DOHH2 (cell line): Measurements from ENCODE around the gene ZNF580.
A peak's percentile ranks its signal among the peaks of the same experiment; 100 is the strongest.

ENCODE experiments used
- H3F3A ChIP-seq: fragments of 200-600 bp; sonication (generic), shearing (Covaris generic); 2 replicates; pipeline ENCODE4 v1.6.0; 2016; ENCODE audit warnings: antibody characterized with exemption, mild to moderate bottlenecking; ENCODE audit not compliant: control insufficient read depth, insufficient read depth
- H3K27ac ChIP-seq: fragments of 200-600 bp; sonication (generic); 2 replicates; pipeline ENCODE4 v1.5.1; 2014; ENCODE audit warnings: low read depth, mild to moderate bottlenecking, low read length, moderate library complexity
- H3K27me3 ChIP-seq: fragments of 200-600 bp; sonication (generic); 2 replicates; pipeline ENCODE4 v1.6.1; 2014; ENCODE audit warnings: mild to moderate bottlenecking, low read length, mixed read lengths; ENCODE audit not compliant: control insufficient read depth
- H3K36me3 ChIP-seq: fragments of 200-600 bp; sonication (generic); 2 replicates; pipeline ENCODE4 v1.6.1; 2014; ENCODE audit warnings: mild to moderate bottlenecking, low read length, moderate library complexity, mixed read lengths; ENCODE audit not compliant: control insufficient read depth
- H3K4me1 ChIP-seq: fragments of 200-600 bp; sonication (generic); 2 replicates; pipeline ENCODE4 v1.6.1; 2014; ENCODE audit warnings: mild to moderate bottlenecking, low read length, mixed read lengths; ENCODE audit not compliant: control insufficient read depth
- H3K4me2 ChIP-seq: fragments of 200-600 bp; sonication (generic); 2 replicates; pipeline ENCODE4 v1.6.0; 2014; ENCODE audit warnings: mild to moderate bottlenecking, low read length, moderate library complexity
- H3K4me3 ChIP-seq: fragments of 200-600 bp; sonication (generic); 2 replicates; pipeline ENCODE4 v1.5.1; 2014; ENCODE audit warnings: mild to moderate bottlenecking, low read length, mixed read lengths
- H3K79me2 ChIP-seq: fragments of 200-600 bp; sonication (generic); 2 replicates; pipeline ENCODE4 v1.6.1; 2014; ENCODE audit warnings: mild to moderate bottlenecking, low read length, mixed read lengths; ENCODE audit not compliant: control insufficient read depth
- H3K9me2 ChIP-seq: fragments of 200-600 bp; sonication (generic); replicated peaks from 2 replicates; pipeline ENCODE4 v1.6.1; 2014; ENCODE audit warnings: mild to moderate bottlenecking, low read length, mixed read lengths; ENCODE audit not compliant: control insufficient read depth
- H3K9me3 ChIP-seq: fragments of 200-600 bp; sonication (generic); 2 replicates; pipeline ENCODE4 v1.6.1; 2014; ENCODE audit warnings: antibody characterized with exemption, low read length, mixed read lengths; ENCODE audit not compliant: control insufficient read depth, insufficient read depth
- H4K20me1 ChIP-seq: fragments of 200-600 bp; sonication (generic); 2 replicates; pipeline ENCODE4 v1.6.0; 2014; ENCODE audit warnings: low read depth, mild to moderate bottlenecking, antibody characterized with exemption, low read length, moderate library complexity; ENCODE audit not compliant: control insufficient read depth, insufficient read depth
- CTCF ChIP-seq: fragments of 200-600 bp; sonication (generic); IDR thresholded peaks from one replicate; pipeline ENCODE4 v1.5.1; 2014; ENCODE audit warnings: antibody characterized with exemption, mild to moderate bottlenecking, low read depth, low read length; ENCODE audit not compliant: poor library complexity, severe bottlenecking
- EZH2phosphoT487 ChIP-seq: fragments of 200-600 bp; sonication (generic); IDR thresholded peaks from 2 replicates; pipeline ENCODE4 v1.6.1; 2017; ENCODE audit warnings: borderline replicate concordance, mild to moderate bottlenecking, antibody characterized with exemption, low read length, moderate library complexity, mixed read lengths

Gene ZNF580

GRCh38 chr19:55623561-55623960 lies 17.2 kb upstream of the ZNF580 start:
- Histone ChIP-seq H3K27ac (no peak overlapping the region), H3K9me3 (no peaks in the 10 kb centered on the region), H3K27me3 (no peaks in the 10 kb centered on the region), H3K4me1 (peaks cover 14% of the 10 kb centered on the region), H3K36me3 (no peaks in the 10 kb centered on the region), H3K79me2 (no peaks in the 10 kb centered on the region), H3K9me2 (no peaks in the 10 kb centered on the region), H3K4me2 (peak overlapping the region; percentile 14; the same call in 1 of the 2 replicates), H3F3A (peaks cover 11% of the 10 kb centered on the region), H4K20me1 (peaks cover 4% of the 10 kb centered on the region; the same call in 1 of the 2 replicates), H3K4me3 (peak overlapping the region; percentile 33)
- TF ChIP-seq EZH2phosphoT487 = no peak
- TF ChIP-seq CTCF = no peak

- Histone ChIP-seq H3K9me2 (no peaks in the 10 kb centered on the region), H3K4me2 (peak within 1 kb of the TSS; percentile 76), H3K4me1 (peaks cover 19% of the 10 kb centered on the region), H3K9me3 (no peaks in the 10 kb centered on the region), H3K79me2 (no peaks in the 10 kb centered on the region), H3K27ac (peak within 1 kb of the TSS; percentile 64), H3F3A (peaks cover 9% of the 10 kb centered on the region), H4K20me1 (peaks cover 4% of the 10 kb centered on the region; the same call in 1 of the 2 replicates), H3K36me3 (no peaks in the 10 kb centered on the region), H3K4me3 (peak within 1 kb of the TSS; percentile 72), H3K27me3 (no peaks in the 10 kb centered on the region)
- TF ChIP-seq EZH2phosphoT487 = no peak
- TF ChIP-seq CTCF = no peak
Observed at GRCh38 chr19:55624109-55625003, 16.4 kb upstream of the ZNF580 start, which contains the start of gene ZNF784. Gene ZNF784 (minus strand): TSS chr19:55624566. CDS start chr19:55624561, 5 bp downstream.

- H3K4me3 ChIP-seq = peak overlapping the region; percentile 72
- no peaks in the 10 kb centered on the region for H3K27me3 ChIP-seq
- H3K4me2 ChIP-seq = peak overlapping the region; percentile 76
- peaks cover 20% of the 10 kb centered on the region for H3K4me1 ChIP-seq
- no peak overlapping the region for H3K27ac ChIP-seq
- no peaks in the 10 kb centered on the region for H3K36me3 ChIP-seq
- H4K20me1 ChIP-seq = peaks cover 4% of the 10 kb centered on the region; the same call in 1 of the 2 replicates
- no peaks in the 10 kb centered on the region for H3K9me2 ChIP-seq
- no peak for TF ChIP-seq EZH2phosphoT487
- TF ChIP-seq CTCF = no peak
- H3F3A ChIP-seq = peaks cover 9% of the 10 kb centered on the region
- no peaks in the 10 kb centered on the region for H3K9me3 ChIP-seq
- no peaks in the 10 kb centered on the region for H3K79me2 ChIP-seq
Observed at GRCh38 chr19:55625004-55625326, 15.8 kb upstream of the ZNF580 start.
